T-helper 22 cell (primary cell): Measurements from ENCODE around the gene CASP3.
"Not testable (repeated sequence)": the region's sequence is repeated elsewhere in the genome, so short reads cannot be mapped to it uniquely, and the experiment has no call there.

Source experiments
- DNase-seq: peaks from one replicate; pipeline ENCODE4 v3.0.0-alpha.2; 2020; ENCODE audit warnings: low read depth

The CASP3 gene

GRCh38 chr4:184635381-184635780, 13.9 kb downstream of the CASP3 start:
- DNase-seq, result no peak

DNA sequence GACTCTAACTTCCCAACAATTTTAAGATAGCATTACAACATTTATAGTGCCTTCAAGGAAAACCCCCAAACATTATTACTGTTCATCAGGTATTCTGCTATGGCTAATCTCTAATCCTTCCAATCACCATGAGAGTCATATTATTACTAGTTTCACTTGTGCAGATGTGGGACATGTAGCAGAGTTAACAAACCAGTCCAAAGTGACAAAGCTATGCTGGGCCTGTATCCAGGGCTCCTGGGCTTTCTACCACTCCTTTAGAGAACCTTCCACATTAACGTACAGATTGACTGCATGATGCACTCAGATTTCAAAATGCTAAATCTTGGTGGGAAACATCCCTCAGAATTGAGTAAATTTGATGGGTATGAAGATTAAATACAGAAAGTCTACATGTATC, 16.4 kb downstream of the CASP3 start:
- DNase-seq, result no peak

GRCh38 chr4:184628103-184628502, 21.1 kb downstream of the CASP3 start:
- no peak for DNase-seq

DNA sequence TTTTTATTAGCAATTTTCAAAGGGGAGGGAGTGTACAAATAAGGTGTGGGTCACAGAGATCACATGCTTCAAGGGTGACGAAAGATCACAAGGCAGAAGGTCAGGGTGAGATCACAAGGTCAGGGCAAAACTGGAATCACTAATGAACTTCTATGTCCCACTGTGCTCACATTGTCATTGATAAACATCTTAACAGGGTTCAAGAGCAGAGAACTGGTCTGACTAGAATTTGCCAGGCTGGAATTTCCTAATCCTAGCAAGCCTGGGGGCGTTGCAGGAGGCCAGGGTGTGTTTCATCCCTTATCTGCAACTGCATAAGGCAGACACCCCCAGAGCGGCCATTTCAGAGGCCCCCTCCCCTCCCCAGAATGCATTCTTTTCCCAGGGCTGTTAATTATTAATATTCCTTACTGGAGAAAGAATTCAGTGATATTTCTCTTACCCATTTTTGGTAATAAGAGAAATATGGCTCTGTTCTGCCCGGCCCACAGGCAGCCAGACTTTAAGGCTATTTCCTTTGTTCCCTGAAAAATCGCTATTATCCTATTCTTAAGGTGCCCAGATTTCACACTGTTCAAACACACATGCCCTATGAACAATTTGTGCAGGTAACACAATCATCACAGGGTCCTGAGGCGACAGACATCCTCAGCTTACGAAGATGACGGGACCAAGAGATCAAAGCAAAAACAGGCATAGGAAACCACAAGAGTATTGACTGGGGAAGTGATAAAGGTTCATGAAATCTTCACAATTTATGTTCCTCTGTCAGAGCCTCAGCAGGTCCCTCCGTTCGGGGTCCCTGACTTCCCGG, 23.3 kb downstream of the CASP3 start:
- DNase-seq, result not testable (repeated sequence)

- no peak for DNase-seq
Measured at GRCh38 chr4:184624972-184625554, 24.2 kb downstream of the CASP3 start.

GRCh38 chr4:184624504-184624903, 24.7 kb downstream of the CASP3 start:
- not testable (repeated sequence) for DNase-seq

GRCh38 chr4:184621518-184621917, 27.7 kb downstream of the CASP3 start:
- no peak for DNase-seq

DNA sequence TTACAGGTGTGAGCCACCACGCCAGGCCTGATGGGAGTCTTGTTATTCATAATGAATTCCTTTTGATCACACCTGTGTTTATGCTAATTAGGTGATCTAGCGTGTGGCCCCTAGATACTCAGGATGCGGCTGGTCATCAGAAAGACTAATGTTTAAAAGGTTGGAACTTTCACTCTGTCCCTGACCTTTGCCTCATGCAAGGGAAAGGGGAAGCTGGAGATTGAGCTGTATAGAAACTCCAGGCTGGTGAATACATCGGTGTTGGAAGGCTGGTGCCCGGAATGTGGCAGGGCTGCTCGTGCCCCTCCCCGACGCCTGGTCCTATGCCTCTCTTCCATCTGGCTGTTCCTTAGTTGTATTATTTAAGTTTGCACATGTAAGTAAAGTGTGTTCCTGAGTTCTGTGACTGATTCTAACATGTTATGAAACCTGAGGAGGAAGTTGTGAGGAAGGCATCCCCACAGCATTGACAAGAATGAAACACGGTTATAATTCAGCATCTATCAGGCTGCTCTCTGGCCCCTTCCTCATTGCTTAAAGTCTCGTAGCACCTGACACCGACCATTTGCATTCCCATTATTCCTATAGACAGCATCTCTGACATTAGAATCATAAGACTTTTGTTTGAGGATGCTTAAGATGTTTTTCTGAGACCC, 28.9 kb downstream of the CASP3 start:
- DNase-seq, result no peak

DNA sequence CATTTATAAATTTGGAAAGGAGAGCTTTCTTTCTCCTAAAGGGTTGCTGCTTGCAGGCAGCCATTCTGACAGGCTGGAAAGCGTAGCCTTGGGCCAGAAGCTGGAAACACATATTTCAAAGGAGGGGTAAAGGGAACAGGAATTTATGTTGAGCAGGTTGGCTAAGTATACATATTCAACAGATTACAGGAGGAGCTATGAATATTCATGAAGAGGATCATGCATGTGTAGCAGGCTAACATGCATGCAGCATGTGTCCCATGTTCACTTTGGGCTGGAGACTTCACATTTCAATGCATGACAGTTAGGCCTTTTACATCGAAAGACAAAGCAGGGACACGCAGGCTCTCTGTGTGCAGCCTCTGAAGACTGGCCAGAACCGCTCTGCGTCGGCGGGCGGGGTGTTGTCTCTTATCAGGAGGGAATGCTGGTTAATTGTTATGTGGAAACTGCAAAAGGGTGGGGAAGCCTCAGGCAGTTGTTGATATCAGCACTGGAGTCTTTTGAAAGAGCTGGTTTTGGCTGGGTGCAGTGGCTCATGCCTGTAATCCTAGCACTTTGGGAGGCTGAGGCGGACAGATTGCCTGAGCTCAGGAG, 31.5 kb downstream of the CASP3 start:
- DNase-seq, result no peak

DNA sequence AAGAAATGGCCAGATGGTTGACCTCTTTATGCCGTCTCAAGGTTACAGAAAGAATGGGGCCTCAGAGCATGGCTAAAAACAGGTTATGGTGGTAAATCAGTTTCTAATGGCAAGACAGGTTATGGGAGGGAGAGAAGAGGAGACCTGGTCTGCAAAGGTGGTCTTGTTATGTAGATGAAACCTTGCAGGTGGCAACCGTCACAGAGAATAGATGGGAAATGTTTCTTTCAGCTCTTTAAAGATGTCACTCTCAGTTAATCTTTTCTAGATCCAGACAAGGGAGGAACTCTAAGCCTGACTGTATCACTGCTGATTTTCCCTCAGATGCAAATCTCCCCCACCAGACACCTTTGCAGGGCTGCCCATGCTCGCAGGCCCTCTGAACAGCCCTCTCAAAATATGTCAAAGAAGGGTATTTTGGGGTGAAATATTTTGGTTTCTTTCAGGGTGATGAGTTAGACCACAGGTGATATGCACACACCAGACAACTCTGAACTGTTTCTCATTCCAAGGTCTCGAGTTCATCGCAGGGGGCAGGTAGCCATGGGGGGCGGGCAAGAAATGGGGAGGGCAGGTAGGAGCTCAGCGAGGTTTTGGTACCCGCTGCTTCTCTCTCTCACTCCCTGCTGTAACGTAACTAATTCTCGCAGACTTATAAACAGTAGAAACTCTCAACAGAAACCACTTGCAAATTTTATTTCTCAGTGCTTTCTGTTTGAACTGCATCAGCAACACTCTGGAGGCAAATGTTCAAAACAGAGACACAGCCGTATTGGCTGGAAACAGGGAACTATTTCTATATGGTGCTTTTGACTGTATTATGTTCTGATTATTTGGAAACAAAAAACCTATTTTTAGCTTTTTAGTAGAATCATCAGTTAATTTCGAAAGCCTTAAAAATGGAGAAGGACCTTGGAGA, 32.4 kb downstream of the CASP3 start:
- DNase-seq, result no peak

DNA sequence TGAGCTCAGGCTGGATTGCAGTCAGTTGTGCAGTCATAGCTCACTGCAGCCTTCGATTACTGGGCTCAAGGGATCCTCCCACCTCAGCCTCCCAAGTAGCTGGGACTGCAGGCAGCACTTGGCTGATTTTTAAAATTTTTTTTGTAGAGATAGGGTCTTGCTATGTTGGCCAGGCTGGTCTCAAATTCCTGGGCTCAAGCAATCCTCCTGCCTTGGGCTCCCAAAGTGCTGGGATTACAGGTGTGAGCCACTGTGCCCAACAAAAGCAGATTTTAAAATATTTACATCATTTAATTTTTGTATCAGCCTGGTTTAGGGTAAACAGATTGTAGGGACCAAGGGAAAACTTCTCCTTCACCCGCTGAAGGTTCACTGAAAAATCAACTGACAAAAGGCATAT, 33.1 kb downstream of the CASP3 start:
- DNase-seq, result not testable (repeated sequence)

DNA sequence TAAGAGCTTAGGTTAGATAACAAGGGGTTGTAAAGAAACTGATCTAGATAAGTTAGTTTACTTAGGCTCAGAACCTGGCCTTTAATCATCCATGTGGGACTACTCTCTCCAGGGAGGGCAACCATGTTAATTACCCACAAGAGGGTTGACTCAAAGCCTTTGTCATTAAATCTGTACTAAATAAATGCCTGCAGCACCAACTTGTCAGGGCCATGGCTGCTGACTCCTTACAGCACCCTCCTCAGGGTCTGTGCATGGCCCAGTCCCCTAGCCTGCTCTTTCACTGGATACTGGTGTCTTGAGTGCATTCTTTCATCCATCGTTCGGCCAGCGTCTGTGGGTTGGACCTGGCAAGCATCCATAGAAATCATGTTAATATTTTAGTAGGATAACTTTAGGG, 34.7 kb downstream of the CASP3 start:
- no peak for DNase-seq

- DNase-seq, result no peak
Measured at GRCh38 chr4:184613405-184613804, 35.8 kb downstream of the CASP3 start.

- no peak for DNase-seq
Measured at GRCh38 chr4:184612074-184612473, 37.2 kb downstream of the CASP3 start.

DNA sequence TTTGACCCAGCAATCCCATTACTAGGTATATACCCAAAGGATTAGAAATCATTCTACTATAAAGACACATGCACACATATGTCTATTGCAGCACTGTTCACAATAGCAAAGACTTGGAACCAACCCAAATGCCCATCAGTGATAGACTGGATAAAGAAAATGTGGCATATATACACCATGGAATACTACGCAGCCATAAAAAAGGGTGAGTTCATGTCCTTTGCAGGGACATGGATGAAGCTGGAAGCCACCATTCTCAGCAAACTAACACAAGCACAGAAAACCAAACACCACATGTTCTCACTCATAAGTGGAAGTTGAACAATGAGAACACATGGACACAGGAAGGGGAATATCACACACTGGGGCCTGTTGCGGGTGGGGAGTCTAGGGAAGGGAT, 41.8 kb downstream of the CASP3 start:
- DNase-seq, result not testable (repeated sequence)

DNA sequence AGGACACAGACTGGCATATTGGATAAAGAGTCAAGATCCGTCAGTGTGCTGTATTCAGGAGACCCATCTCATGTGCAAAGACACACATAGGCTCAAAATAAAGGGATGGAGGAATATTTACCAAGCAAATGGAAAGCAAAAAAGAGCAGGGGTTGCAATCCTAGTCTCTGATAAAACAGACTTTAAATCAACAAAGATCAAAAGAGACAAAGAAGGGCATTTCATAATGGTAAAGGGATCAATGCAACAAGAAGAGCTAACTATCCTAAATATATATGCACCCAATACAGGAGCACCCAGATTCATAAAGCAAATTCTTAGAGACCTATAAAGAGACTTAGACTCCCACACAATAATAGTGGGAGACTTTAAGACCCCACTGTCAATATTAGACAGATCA, 46.4 kb downstream of the CASP3 start:
- DNase-seq, result not testable (repeated sequence)

- not testable (repeated sequence) for DNase-seq
Measured at GRCh38 chr4:184600982-184601381, 48.3 kb downstream of the CASP3 start.

- no peak for DNase-seq
Measured at GRCh38 chr4:184599492-184600135, 49.6 kb downstream of the CASP3 start.

GRCh38 chr4:184598753-184599491, 50.3 kb downstream of the CASP3 start:
- no peak for DNase-seq

GRCh38 chr4:184596617-184597185, 52.5 kb downstream of the CASP3 start:
- no peak for DNase-seq
